ENCODE measurements around the gene DSCAM.

GRCh38 chr21:40272037-40272436 lies 574.9 kb downstream of the DSCAM start:
- TF ChIP-seq EZH2phosphoT487 (IDR thresholded peaks at IDR 0.05), result no peak
- no peak for TF ChIP-seq CTCF (IDR thresholded peaks at IDR 0.05)
